Renal cortex interstitium (tissue), 11 donors: ENCODE data around the gene STAT2. TPM values are rescaled to one million over a fixed set of nuclear protein-coding genes. Genes with fewer than 3 reads are reported as not detected.

Experiments
- DNase-seq, 11 donors: peaks; one replicate each; pipeline ENCODE4 v3.0.0-alpha.2; 2013; ENCODE audit warnings: low read depth in 9 of 11, low spot score in 4 of 11; ENCODE audit errors: extremely low read depth in 1 of 11
- polyA plus RNA-seq, 3 donors: library from polyadenylated mRNA; unstranded; fragments of 120-200 nt; gene quantifications; one replicate each; pipeline ENCODE4 v1.2.1, GENCODE V29; 2013; ENCODE audit not compliant: insufficient read length in 3 of 3

Gene STAT2
- polyA plus RNA-seq, 3 donors = 84.6 to 152 (median 96.8) TPM

DNA sequence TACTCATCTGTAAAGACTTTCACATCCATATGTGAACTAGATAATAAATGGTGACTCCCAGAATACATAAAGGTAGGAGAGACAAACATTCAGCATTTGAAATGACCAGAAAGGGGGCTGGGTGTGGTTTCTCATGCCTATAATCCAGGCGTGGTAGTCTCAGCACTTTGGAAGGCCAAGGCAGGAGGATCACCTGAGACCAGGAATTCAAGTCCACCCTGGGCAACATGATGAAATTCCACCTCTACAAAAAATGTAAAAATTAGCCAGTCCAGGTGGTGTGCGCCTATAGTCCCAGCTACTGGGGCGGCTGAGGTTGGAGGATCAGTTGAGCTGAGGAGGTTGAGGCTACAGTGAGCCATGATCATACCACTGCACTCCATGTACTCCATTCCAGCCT is 55.6 kb downstream of the STAT2 start:
- no peak for DNase-seq

DNA sequence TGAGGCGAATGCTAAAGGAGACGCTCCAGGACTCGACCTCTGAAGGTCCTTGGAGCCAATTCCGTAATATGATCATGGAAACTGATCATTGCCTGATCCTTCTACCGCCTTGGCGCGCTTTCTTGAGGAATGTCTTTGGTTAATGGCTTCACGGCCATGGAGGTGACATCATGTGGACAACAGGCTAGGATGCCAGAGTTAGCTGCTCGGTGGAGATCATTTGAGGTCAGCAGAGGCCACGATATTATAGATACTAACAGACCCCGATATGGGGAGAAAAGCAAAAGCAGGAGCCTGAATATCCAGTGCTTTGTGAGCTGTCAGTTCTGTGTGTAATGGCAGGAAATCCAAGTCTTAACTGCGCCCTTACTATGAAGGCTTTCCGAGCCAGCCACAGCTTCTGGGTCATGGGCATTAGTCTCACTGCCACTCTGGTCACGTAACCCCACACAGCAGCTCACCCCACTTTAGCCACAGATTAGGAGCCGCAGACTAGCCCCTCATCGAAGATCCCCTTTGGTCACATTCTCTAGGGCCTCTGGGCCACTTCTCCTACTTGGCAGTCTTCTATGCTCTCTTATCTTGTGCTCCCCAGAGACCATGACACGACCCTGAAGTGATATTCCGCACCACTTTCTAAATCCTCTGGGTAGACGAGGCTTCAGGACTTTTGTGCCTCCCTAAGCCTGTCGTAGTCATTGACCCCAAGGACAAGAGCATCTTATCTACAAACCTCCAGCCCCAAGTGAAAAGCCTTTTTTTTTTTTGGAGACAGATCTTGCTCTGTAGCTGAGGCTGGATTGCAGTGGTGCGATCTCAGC is 59.1 kb downstream of the STAT2 start:
- peak in 1 of 11 donors; percentile 45 for DNase-seq

DNA sequence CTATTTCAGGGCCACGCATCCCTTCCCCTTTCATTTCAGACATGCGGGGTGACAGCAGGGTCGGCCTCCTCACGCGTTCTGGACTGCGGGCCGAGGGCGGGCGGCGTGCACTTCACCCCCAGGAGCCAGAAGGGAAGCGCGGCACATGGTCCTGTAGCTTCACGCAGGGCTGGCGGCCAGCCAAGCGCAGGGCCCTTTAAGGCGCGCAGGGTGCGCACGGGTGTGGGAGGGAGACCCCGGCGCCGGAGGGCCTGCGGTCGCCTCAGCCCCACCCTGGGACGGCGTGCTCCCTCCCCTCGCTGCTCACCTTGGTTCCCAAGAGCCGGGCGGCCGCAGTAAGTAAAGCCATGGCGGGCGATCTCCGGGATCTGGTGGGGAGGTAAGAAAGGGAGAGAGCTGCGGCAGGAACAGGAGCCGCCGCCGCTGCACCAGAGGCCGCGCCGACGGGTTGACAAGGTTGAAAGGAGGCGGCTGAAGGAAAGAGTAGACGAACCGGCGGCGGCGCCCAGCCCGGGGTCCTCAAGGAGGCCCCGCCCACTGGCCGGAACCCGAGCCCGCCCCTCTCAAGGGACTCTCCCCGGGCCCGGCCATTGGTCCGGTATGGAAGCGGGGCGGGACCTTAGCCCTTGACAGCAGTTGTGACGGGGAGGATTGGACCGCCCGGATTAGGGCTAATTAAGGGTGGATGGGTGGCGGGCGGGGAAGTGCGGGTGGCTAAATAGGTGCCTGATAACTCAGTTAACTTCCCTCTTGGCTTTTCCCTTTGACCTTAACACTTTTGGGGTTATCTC is 59.9 kb downstream of the STAT2 start, which contains the start of gene CS:
TSS of gene CS (minus strand) at position 478 of the 791 bp plus-strand sequence. CDS start at position 349, 129 bp downstream.
- peak; percentile 87 to 98 (median 96) for DNase-seq

DNA sequence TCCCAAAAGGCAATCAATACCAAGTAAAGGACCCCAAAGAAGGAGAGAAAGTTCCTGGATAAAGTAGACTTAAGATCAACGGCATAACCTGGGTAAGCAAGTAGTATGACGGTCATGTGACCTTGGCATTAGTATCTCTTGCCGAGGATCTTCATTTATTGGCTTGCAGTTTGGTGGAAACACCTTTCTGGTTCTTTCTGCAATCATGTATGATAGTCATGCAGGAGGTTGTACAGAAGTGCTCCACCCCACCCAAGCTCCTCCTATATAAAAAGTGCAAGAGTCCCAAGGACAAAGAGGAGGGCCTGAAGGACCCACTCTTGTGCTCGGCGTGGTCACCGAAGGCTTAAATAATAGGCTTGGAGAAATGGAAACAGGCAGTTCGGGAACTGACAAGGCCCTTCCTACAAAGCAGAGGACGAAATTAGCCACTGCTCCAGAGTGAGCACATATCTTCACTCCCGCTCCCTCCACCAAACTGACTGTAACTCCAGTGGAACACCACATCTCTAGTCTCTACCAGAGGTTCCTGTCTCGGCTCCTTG is 60.5 kb downstream of the STAT2 start:
- no peak for DNase-seq

DNA sequence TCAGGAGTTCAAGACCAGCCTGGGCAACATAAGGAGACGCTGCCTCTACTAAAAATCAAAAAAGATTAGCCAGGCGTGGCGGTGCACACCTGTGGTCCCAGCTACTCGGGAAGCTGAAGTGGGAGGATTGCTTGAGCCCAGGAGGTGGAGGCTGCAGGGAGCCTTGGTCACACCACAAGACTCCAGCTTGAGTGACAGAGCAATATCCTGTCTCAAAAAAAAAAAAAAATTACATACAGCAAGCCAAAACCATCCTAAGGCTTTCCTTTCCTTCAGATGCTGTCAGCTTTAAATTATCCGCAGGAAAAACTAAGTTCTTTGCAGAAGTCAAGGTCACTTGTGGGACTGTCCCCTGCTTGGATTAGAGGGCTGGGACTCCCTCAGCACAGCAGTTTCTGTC is 61.1 kb downstream of the STAT2 start:
- DNase-seq = no peak

DNA sequence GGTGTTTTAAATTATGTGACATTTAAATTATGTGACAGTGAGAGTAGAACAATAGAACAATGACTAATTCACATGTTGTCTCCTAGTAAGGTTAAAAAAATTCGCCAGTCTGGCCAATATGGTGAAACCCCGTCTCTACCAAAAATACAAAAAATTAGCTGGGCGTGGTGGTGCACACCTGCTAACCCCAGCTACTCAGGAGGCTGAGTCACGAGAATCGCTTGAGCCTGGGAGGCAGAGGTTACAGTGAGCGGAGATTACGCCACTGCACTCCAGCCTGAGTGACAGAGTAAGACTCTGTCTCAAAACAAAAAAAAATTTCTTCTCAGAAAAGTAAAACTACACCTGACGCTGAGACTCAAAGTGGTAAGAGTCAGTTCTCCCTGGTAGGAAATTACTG is 62.5 kb downstream of the STAT2 start:
- DNase-seq = no peak

DNA sequence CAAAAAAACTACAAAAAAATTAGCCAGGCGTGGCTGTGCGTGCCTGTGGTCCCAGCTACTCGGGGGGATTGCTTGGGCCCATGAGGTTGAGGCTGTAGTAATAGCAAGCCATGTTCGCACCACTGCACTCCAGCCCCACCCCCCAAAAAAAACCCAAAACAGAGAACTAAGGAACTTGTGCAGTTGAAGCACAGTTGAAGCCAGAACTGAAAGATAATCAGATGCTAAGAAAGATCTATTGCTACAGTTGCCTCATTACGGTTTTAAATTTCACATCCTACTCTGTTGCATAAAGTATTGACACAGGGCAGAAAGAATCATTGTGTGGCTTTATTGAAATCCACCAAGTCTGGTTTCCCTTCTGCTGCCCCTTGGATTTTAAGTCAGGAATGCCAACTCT is 63.6 kb downstream of the STAT2 start:
- no peak for DNase-seq

DNA sequence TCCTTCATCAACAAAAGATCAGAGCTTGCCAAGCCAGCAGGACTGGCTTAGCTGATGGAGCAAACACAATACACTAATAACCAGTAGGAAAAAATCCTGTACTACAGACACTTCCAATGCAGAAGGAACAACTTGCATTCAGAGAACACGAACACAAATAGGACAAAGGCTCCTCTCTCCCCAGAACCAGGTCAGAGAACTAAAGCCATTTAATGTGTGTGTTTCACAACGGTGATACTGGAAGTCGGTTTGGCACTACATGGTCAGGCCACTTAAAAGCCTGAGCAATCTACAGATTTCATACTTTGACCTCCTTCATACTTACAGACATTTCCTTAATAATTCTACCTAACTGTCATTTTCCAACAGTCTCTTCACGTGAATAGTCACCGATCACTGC is 66.1 kb downstream of the STAT2 start:
- DNase-seq = no peak

Other genes with a start within 250 kb of the STAT2 start
- 1,000 to 10,000 TPM; 4,378 to 5,767 (median 5,294) TPM for gene RPL41, start 243.5 kb downstream of the STAT2 start, polyA plus RNA-seq
- 1 to 10 TPM; 5.1 to 6.5 (median 5.8) TPM for gene ZC3H10, start 241.8 kb downstream of the STAT2 start, polyA plus RNA-seq
- 10 to 100 TPM; 73.7 to 87.2 (median 78.8) TPM for gene ESYT1, start 231.8 kb downstream of the STAT2 start, polyA plus RNA-seq
- 100 to 1,000 TPM; 164 to 191 (median 165) TPM for gene MYL6B, start 207.5 kb downstream of the STAT2 start, polyA plus RNA-seq
- 1,000 to 10,000 TPM; 1,550 to 2,060 (median 1,865) TPM for gene MYL6, start 201.7 kb downstream of the STAT2 start, polyA plus RNA-seq
- 100 to 1,000 TPM; 130 to 141 (median 134) TPM for gene SMARCC2, start 170.6 kb downstream of the STAT2 start, polyA plus RNA-seq
- 10 to 100 TPM; 43.4 to 44.4 (median 44.1) TPM for gene RNF41, start 138.2 kb downstream of the STAT2 start, polyA plus RNA-seq
- gene NABP2, start 135.8 kb downstream of the STAT2 start, polyA plus RNA-seq = 10 to 100 TPM; 27.4 to 33.1 (median 28.9) TPM
- gene SLC39A5, start 130.1 kb downstream of the STAT2 start, polyA plus RNA-seq = 10 to 100 TPM; 50.6 to 79.4 (median 62.5) TPM
- gene ANKRD52, start 101.7 kb downstream of the STAT2 start, polyA plus RNA-seq = 10 to 100 TPM; 29.8 to 38.7 (median 34.0) TPM
- 10 to 100 TPM; 14.4 to 22.1 (median 19.0) TPM for gene COQ10A, start 93.2 kb downstream of the STAT2 start, polyA plus RNA-seq
- 100 to 1,000 TPM; 192 to 212 (median 204) TPM for gene CS, start 59.8 kb downstream of the STAT2 start, polyA plus RNA-seq
- 100 to 1,000 TPM; 140 to 161 (median 159) TPM for gene CNPY2, start 44.1 kb downstream of the STAT2 start, polyA plus RNA-seq
- 100 to 1,000 TPM in 1 of 3 donors, 10 to 100 TPM in 2; 82.0 to 113 (median 93.7) TPM for gene PAN2, start 26.1 kb downstream of the STAT2 start, polyA plus RNA-seq
- gene IL23A, start 21.2 kb downstream of the STAT2 start, polyA plus RNA-seq = 1 to 10 TPM in 1 of 3 donors, under 1 TPM in 2; 0.67 to 1.2 (median 0.78) TPM
- under 1 TPM in 2 of 3 donors, not detected in 1; 0.13 to 0.20 TPM for gene APOF, start 2.8 kb upstream of the STAT2 start, polyA plus RNA-seq
- gene TIMELESS, start 89.3 kb upstream of the STAT2 start, polyA plus RNA-seq = 10 to 100 TPM; 37.8 to 46.6 (median 42.4) TPM
- under 1 TPM; 0.26 to 0.40 (median 0.38) TPM for gene MIP, start 94.5 kb upstream of the STAT2 start, polyA plus RNA-seq
- gene SPRYD4, start 108.5 kb upstream of the STAT2 start, polyA plus RNA-seq = 1 to 10 TPM; 4.1 to 6.6 (median 4.9) TPM
- 1 to 10 TPM; 1.2 to 3.0 (median 1.6) TPM for gene GLS2, start 128.1 kb upstream of the STAT2 start, polyA plus RNA-seq
- gene RBMS2, start 161.7 kb upstream of the STAT2 start, polyA plus RNA-seq = 10 to 100 TPM; 35.8 to 40.9 (median 40.7) TPM